ENCODE data around the gene TSFM.

GRCh38 chr12:57795354-57795753 lies 12.8 kb downstream of the TSFM start:
- TF ChIP-seq, protein P1, sequence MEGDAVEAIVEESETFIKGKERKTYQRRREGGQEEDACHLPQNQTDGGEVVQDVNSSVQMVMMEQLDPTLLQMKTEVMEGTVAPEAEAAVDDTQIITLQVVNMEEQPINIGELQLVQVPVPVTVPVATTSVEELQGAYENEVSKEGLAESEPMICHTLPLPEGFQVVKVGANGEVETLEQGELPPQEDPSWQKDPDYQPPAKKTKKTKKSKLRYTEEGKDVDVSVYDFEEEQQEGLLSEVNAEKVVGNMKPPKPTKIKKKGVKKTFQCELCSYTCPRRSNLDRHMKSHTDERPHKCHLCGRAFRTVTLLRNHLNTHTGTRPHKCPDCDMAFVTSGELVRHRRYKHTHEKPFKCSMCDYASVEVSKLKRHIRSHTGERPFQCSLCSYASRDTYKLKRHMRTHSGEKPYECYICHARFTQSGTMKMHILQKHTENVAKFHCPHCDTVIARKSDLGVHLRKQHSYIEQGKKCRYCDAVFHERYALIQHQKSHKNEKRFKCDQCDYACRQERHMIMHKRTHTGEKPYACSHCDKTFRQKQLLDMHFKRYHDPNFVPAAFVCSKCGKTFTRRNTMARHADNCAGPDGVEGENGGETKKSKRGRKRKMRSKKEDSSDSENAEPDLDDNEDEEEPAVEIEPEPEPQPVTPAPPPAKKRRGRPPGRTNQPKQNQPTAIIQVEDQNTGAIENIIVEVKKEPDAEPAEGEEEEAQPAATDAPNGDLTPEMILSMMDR (IDR thresholded peaks at IDR 0.05), result no peak
- no peak for TF ChIP-seq EZH2 (IDR thresholded peaks at IDR 0.05)
